NB4 (cell line): ENCODE results near the gene CYTH3.

ENCODE experiments used
- DNase-seq: peaks from one replicate; pipeline ENCODE4 v3.0.0; 2010; ENCODE audit warnings: low read depth
- H3K4me3 ChIP-seq: one replicate; pipeline ENCODE4 v1.5.1; 2011; ENCODE audit warnings: mild to moderate bottlenecking, low read depth, low read length, moderate library complexity
- CTCF ChIP-seq: IDR thresholded peaks from one replicate; pipeline ENCODE4 v1.5.1; 2012; ENCODE audit warnings: low read depth, low read length
- MAX ChIP-seq: IDR thresholded peaks from 2 replicates; pipeline ENCODE4 v1.6.1; 2011; ENCODE audit warnings: low read depth, low read length
- MYC ChIP-seq: IDR thresholded peaks from 2 replicates; pipeline ENCODE4 v1.6.1; 2011; ENCODE audit warnings: low read depth, low read length
- POLR2A ChIP-seq: IDR thresholded peaks from 2 replicates; pipeline ENCODE4 v1.6.1; 2011; ENCODE audit warnings: mild to moderate bottlenecking; ENCODE audit not compliant: insufficient read length; ENCODE audit errors: extremely low read depth

CYTH3 gene

GRCh38 chr7:6168477-6168868, 104.0 kb downstream of the CYTH3 start:
- no peak overlapping the region for H3K4me3 ChIP-seq
- TF ChIP-seq MAX: no peak
- TF ChIP-seq CTCF: no peak
- TF ChIP-seq POLR2A: no peak
- TF ChIP-seq MYC: no peak
- DNase-seq: no peak

GRCh38 chr7:6167587-6168476, 104.6 kb downstream of the CYTH3 start:
- TF ChIP-seq MYC (no peak), MAX (no peak), CTCF (no peak), POLR2A (no peak)
- DNase-seq: no peak
- H3K4me3 ChIP-seq: no peak overlapping the region

GRCh38 chr7:6167004-6167551, 105.3 kb downstream of the CYTH3 start:
- DNase-seq: no peak
- H3K4me3 ChIP-seq: no peak overlapping the region
- no peak for TF ChIP-seq CTCF
- TF ChIP-seq MAX: no peak
- TF ChIP-seq POLR2A: no peak
- no peak for TF ChIP-seq MYC

- DNase-seq: peak; percentile 45
- no peak overlapping the region for H3K4me3 ChIP-seq
- TF ChIP-seq POLR2A (no peak), CTCF (no peak), MAX (no peak), MYC (no peak)
Observed at GRCh38 chr7:6166443-6166891, 106.0 kb downstream of the CYTH3 start.

- H3K4me3 ChIP-seq: no peak overlapping the region
- no peak for TF ChIP-seq POLR2A
- TF ChIP-seq MYC: no peak
- no peak for TF ChIP-seq MAX
- no peak for TF ChIP-seq CTCF
- DNase-seq: no peak
Observed at GRCh38 chr7:6165521-6166320, 106.7 kb downstream of the CYTH3 start.
